MV-4-11 (cell line): ENCODE data around the gene RAB11FIP5.
"Not testable (repeated sequence)": the region's sequence is repeated elsewhere in the genome, so short reads cannot be mapped to it uniquely, and the experiment has no call there.

Experiments used
- DNase-seq: peaks from one replicate; lab custom pipeline; 2025; lab: John Stamatoyannopoulos, UW

The RAB11FIP5 gene

DNA sequence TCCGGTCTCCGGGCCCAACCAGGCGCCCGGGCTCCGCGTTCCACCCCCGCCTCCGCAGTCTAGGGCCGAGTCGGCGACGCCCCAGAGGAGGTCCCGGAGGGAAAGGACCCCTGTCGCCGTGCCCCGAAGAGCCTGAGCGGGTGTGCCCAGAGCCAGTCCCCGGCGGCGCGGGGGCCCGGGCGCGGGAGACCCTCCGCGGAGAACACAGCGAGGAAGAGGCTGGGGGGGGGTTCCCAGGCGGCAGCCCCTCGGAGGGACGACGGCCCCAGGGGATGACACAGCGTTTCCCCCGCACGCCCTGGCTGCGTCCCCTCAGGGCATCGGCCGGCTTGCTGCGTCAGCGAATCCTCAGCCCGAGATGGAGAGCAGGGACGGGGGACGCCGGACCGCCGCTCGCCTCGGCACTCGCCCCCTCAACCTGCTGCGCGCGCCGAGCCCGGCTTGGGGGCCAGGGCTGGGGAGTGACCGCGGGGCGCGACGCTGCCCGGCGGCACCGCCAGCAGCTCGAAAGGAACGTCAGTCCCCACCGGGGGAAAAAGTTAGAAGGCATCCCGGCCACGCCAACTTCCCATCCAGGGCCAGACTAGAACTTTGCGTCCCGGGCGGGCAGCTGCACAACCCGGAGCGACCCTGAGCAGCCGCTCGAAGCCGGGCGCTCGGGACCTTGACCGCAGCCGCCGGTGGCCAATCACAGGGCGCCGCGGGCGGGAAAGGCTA, 41.9 kb downstream of the RAB11FIP5 start:
- DNase-seq = no peak

- DNase-seq = peak; percentile 31
These were observed 42.7 kb downstream of the RAB11FIP5 start for GRCh38 chr2:73069855-73070642.

GRCh38 chr2:73069041-73069854, 43.5 kb downstream of the RAB11FIP5 start:
- no peak for DNase-seq

DNA sequence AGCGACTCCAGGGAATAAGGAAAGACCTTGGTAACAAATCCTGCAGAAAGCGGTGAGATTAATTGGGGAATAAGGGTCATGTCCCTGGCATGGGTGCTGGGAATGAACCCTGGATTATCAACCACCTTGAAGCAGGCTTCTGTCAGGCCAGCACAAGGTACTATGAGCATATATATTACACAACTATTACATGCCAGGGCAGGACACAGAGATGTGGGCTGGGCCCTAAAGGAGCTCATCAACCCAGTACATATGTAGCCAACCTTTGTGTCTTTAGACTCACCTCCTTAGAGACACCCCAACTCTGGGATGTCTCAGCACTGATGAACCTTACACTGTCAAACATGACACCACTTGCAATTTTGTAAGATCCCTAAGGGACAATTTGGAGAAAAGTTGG, 44.6 kb downstream of the RAB11FIP5 start:
- no peak for DNase-seq

DNA sequence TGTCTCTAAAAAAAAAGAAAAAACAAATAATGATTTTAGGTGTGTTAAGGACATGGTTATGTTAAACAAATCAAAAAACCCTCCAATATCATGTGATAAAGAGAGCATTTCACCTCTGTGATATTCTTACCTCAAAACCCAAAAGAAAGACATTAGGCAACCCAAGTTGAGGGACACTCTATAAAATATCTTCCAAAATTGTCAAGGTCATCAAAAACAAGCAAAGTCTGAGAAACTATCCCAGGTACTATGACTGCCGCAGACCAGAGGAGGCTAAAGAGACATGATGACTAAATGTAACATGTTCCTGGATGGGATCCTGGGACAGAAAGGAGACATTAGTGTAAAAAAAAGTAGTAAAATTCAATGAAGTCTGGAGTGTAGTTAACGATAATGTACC, 45.7 kb downstream of the RAB11FIP5 start:
- no peak for DNase-seq

- not testable (repeated sequence) for DNase-seq
These were observed 47.7 kb downstream of the RAB11FIP5 start for GRCh38 chr2:73065070-73065469.

- no peak for DNase-seq
These were observed 48.6 kb downstream of the RAB11FIP5 start for GRCh38 chr2:73063909-73064875.

DNA sequence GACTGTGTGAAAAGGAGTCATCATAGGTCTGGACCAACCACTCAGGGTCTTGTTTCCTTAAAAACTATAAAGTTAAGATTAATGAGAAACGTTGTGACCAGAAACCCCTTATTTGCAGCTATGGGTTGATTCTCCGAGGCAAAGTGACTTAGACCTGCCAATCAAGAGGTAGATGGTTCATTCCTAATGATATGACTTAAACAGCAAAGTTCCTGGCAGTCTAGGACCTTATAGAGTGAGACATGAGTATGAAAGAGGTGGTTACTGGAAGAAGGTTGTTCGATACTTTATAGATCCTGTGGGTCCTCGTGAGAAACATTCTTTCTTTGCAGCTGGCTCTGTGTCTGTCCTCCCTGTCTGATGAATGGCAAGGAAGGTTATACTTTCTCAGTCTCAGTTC, 49.3 kb downstream of the RAB11FIP5 start:
- no peak for DNase-seq

- no peak for DNase-seq
These were observed 53.6 kb downstream of the RAB11FIP5 start for GRCh38 chr2:73059106-73059505.

GRCh38 chr2:73054980-73055379, 57.8 kb downstream of the RAB11FIP5 start:
- no peak for DNase-seq

DNA sequence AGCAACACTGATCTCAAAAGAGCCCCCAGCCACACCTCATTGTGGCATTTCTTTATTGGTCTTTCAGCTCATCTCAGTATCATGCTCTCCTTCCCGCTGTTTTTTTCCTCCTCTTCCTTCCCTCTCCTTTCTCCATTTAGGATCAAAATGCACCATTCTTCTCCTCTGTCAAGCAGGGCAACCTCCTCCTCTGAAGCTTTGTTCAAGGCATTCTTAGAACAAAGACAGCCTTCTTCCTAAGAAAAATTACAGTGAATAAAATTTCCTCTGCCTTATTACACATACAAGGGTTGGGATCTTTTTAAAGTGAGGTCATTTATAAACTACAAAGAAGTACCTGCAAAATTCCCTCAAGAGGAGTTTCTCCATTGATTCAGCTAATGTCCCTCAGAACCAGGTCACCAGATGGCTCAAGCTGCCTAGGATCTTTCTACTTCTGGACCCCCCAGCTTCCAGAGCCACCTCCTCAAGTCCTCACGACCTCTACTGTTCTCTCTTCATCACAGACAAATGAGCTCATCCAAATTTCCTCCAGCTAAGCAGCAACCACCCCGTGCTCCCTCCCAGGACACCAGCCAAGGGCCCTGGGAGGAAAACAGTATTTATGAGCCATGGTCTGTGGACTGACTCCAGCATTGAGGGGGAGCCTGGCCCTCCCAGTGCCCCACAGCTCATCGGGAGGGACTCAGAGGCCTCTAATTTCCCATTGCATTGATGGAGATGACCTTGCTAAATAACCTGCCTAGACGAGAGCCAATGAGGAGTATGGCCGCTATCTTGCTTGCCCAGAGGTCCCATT, 59.2 kb downstream of the RAB11FIP5 start:
- no peak for DNase-seq

GRCh38 chr2:73050121-73050545, 62.6 kb downstream of the RAB11FIP5 start:
- DNase-seq = no peak

GRCh38 chr2:73043929-73044832, 68.6 kb downstream of the RAB11FIP5 start:
- DNase-seq = no peak

GRCh38 chr2:73043276-73043675, 69.5 kb downstream of the RAB11FIP5 start:
- DNase-seq = no peak

- no peak for DNase-seq
These were observed 74.7 kb downstream of the RAB11FIP5 start for GRCh38 chr2:73037947-73038585.

DNA sequence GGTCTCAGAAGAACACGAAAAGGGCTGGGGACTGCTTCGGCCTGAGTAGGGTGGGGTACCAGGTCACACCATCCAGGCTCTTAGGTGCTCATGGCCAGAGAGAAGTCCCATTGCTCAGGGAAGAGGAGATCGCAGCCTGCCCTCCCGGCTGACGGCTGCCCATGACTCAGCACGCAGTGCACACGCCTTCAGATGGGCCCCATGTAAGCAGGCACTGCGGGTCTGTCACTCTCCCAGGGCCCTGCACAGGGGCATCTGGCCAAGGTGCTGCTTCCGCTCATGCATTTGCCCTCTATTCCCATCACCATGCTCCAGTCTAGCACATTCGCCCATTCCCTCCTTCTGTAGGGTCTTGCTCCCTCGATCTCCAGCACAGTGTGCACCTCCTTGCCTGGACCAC, 76.0 kb downstream of the RAB11FIP5 start:
- no peak for DNase-seq

- no peak for DNase-seq
These were observed 76.6 kb downstream of the RAB11FIP5 start for GRCh38 chr2:73035899-73036711.
